ENCODE data around the gene KCNC1. TPM values are rescaled to one million over a fixed set of nuclear protein-coding genes. Genes with fewer than 3 reads are reported as not detected.

KCNC1 gene
- total RNA-seq, 2 donors from 2014 or later: not detected

DNA sequence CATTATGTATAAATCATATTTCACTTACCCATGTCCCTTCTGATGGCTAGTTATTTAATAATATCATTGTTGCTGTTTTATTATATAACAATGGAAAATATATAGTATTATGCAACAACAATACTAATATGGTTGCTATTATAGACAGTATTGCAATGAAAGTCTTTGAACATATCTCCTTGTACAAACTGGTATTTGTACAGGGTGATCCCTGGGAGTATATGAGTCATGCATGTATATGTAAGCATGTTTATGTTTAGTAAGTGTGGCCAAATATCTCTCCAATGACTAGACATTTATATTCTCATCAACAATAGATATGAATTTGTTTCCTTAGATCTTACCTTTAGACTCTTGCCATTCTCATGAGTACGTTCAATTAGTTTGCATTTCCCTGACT, 55.9 kb downstream of the KCNC1 start:
- TF ChIP-seq, protein P1, sequence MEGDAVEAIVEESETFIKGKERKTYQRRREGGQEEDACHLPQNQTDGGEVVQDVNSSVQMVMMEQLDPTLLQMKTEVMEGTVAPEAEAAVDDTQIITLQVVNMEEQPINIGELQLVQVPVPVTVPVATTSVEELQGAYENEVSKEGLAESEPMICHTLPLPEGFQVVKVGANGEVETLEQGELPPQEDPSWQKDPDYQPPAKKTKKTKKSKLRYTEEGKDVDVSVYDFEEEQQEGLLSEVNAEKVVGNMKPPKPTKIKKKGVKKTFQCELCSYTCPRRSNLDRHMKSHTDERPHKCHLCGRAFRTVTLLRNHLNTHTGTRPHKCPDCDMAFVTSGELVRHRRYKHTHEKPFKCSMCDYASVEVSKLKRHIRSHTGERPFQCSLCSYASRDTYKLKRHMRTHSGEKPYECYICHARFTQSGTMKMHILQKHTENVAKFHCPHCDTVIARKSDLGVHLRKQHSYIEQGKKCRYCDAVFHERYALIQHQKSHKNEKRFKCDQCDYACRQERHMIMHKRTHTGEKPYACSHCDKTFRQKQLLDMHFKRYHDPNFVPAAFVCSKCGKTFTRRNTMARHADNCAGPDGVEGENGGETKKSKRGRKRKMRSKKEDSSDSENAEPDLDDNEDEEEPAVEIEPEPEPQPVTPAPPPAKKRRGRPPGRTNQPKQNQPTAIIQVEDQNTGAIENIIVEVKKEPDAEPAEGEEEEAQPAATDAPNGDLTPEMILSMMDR (IDR thresholded peaks at IDR 0.05): no peak
- no peak overlapping the region for H3K27ac ChIP-seq
- no peaks in the 10 kb centered on the region for H3K4me1 ChIP-seq
- no peak for DNase-seq (ENCODE audit: low spot score)
- H3K36me3 ChIP-seq: no peaks in the 10 kb centered on the region
- H3K27me3 ChIP-seq: no peaks in the 10 kb centered on the region
- no peaks in the 10 kb centered on the region for H3K9me3 ChIP-seq
- no peak overlapping the region for H3K4me3 ChIP-seq

DNA sequence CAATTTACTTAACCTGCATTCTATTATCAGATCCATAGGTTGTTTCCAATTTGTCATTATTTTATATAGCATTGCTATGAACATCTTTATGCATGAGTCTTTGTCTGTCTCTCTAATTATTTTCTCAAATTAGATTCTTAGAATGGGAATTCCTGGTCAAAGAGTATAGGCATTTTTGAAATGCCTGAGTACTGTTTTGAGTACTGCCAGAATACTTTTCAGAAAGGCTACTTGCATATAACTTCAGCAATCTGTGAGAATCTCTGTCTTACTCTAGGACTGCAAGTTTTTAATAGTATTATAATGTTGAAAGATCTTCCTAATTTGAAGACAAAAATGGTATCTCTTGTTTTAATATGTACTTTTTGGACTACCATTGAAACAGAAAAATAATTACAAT, 56.6 kb downstream of the KCNC1 start:
- DNase-seq (ENCODE audit: low spot score): no peak
- no peaks in the 10 kb centered on the region for H3K9me3 ChIP-seq
- no peaks in the 10 kb centered on the region for H3K36me3 ChIP-seq
- H3K4me3 ChIP-seq: no peak overlapping the region
- H3K27ac ChIP-seq: no peak overlapping the region
- no peaks in the 10 kb centered on the region for H3K4me1 ChIP-seq
- H3K27me3 ChIP-seq: no peaks in the 10 kb centered on the region
- TF ChIP-seq, protein P1 (IDR thresholded peaks at IDR 0.05): no peak

DNA sequence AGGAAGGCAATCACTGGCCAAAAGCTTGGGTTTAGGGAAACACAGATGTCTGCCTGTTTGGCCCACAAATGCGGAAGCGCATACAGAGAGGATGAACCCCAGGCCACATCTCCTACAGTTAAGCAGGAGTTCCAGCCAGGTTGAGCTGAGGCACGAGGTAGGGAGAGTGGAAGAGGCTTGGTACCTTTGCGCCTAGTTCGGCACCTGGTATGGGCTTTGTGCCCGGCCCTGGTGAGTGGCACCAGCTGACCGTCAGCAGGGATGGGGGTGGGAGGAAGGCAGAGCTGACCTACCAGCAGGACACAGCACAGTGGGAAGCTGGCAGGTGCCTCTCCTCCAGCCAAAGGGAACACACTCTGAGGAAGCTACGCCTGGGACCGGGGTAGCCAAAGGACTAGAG, 57.6 kb downstream of the KCNC1 start:
- no peaks in the 10 kb centered on the region for H3K9me3 ChIP-seq
- H3K36me3 ChIP-seq: no peaks in the 10 kb centered on the region
- H3K4me1 ChIP-seq: no peaks in the 10 kb centered on the region
- TF ChIP-seq, protein P1 (IDR thresholded peaks at IDR 0.05): no peak
- DNase-seq (ENCODE audit: low spot score): no peak
- H3K27me3 ChIP-seq: no peaks in the 10 kb centered on the region
- no peak overlapping the region for H3K4me3 ChIP-seq
- H3K27ac ChIP-seq: no peak overlapping the region

DNA sequence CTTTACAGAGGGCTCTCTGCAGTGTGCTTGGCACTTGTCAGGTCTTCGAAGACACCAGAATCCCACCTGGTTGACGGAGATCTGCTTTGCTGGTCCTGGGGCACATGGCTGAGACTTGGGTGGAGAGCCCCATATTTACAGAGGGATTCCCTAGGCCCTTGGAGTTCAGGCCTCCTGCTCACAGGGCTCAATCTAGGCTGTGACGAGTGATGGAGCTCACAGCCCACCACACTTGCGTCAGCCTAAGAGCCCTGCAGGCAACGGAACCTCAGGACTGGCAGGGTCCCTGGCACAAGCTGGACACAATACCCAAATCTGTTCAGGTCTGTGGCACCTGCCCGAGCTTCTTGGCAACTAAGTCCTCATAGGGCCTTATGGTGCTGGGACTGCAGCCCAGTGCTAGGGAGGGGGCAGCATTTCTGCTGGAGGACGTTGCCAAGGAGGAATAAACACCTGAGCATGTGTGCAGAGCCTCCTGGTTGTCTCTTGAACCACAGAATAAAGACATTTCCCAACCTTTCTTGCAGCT, 59.1 kb downstream of the KCNC1 start:
- Histone ChIP-seq H3K4me1 (peaks cover 0 to 8% of the 10 kb centered on the region in 2 donors), H3K36me3 (no peaks in the 10 kb centered on the region), H3K27ac (no peak overlapping the region), H3K9me3 (no peaks in the 10 kb centered on the region), H3K4me3 (no peak overlapping the region), H3K27me3 (no peaks in the 10 kb centered on the region)
- TF ChIP-seq, protein P1 (IDR thresholded peaks at IDR 0.05): no peak
- DNase-seq (ENCODE audit: low spot score): no peak

DNA sequence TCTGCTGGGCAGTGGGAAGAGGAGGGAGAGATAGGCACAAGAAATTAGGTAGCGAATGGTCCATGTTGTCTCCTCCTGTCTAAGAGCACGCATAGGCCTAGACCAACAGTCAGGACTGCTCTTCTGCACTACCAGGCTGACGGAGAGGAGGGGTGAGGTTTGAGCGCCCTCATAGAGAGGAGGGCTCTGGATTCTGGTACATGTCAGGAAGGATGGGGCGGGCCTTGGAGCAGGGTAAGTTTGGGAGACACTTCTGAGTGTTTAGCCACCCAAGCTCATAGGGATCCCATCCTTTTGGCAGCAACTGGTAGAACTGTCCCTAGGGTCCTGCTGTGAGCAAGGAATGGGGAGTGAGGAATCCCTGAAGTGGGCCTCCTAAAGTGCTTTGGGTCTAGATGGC, 60.4 kb downstream of the KCNC1 start:
- no peak overlapping the region for H3K4me3 ChIP-seq
- H3K27me3 ChIP-seq: no peaks in the 10 kb centered on the region
- no peak overlapping the region for H3K27ac ChIP-seq
- no peaks in the 10 kb centered on the region for H3K9me3 ChIP-seq
- TF ChIP-seq, protein P1 (IDR thresholded peaks at IDR 0.05): no peak
- H3K4me1 ChIP-seq: peaks cover 0 to 18% of the 10 kb centered on the region in 2 donors
- no peak for DNase-seq (ENCODE audit: low spot score)
- H3K36me3 ChIP-seq: no peaks in the 10 kb centered on the region

DNA sequence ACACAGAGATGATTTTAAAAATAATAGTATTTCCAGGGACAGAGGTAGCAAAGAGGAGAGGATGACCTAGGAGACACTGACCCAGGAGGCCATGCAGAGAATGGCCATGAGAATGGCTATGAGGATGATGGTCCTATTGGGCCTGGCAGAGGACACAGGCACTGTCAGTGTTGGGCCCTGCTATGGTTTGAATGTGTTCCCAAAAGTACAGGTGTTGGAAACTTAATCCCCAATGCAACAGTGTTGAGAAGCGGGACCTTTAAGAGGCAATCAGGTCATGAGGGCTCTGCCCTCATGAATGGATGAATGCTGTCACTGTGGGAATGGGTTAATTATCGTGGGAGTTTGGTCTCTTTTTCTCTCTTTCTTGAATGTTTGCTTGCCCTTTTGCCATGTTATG, 61.6 kb downstream of the KCNC1 start:
- H3K27ac ChIP-seq: no peak overlapping the region
- TF ChIP-seq, protein P1 (IDR thresholded peaks at IDR 0.05): no peak
- no peak for DNase-seq (ENCODE audit: low spot score)

More for the DNA sequence above, 61.6 kb downstream of the KCNC1 start:
- Histone ChIP-seq H3K4me1 (peaks cover 0 to 18% of the 10 kb centered on the region in 2 donors), H3K9me3 (no peaks in the 10 kb centered on the region), H3K27me3 (no peaks in the 10 kb centered on the region), H3K36me3 (no peaks in the 10 kb centered on the region), H3K4me3 (no peak overlapping the region)
